Uterus (tissue), 2 donors: ENCODE measurements around the gene PPARG.

Experiments used
- POLR2A ChIP-seq, 2 donors: fragments of 450-650 bp; IDR thresholded peaks; one replicate each; pipeline ENCODE4 v1.6.1; 2016; ENCODE audit warnings: antibody characterized with exemption in 2 of 2, mild to moderate bottlenecking in 1 of 2, moderate library complexity in 1 of 2
- TF ChIP-seq, protein P1 (sequence below), 4 experiments: fragments of 200-600 bp in 2 of 4; fragments of 450-650 bp in 2 of 4; sonication (generic) in 2 of 4; IDR thresholded peaks; one replicate each; pipeline ENCODE4 v1.5.1; 2016 to 2019; ENCODE audit warnings: antibody characterized with exemption in 4 of 4, mild to moderate bottlenecking in 2 of 4, moderate library complexity in 1 of 4

DNA sequence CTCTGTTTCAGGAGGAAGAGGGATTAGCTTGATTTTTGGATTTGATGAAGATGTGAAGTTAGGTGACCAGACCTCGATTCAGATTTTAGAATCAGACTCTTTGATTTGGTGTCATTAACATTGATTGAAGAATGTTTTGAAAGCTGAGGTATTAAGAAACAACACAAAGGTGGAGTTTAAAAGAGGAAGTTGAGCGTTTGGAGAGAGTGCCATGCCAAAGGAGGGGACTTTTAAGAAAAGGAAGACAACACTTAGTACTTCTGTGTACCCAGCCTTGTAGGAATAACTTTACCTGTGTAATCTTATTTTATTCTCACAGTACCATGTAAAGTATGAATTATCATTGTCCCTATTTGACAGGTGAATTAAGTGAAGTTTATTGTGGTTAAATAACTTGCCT lies 34.4 kb downstream of the PPARG start:
- TF ChIP-seq, protein P1, sequence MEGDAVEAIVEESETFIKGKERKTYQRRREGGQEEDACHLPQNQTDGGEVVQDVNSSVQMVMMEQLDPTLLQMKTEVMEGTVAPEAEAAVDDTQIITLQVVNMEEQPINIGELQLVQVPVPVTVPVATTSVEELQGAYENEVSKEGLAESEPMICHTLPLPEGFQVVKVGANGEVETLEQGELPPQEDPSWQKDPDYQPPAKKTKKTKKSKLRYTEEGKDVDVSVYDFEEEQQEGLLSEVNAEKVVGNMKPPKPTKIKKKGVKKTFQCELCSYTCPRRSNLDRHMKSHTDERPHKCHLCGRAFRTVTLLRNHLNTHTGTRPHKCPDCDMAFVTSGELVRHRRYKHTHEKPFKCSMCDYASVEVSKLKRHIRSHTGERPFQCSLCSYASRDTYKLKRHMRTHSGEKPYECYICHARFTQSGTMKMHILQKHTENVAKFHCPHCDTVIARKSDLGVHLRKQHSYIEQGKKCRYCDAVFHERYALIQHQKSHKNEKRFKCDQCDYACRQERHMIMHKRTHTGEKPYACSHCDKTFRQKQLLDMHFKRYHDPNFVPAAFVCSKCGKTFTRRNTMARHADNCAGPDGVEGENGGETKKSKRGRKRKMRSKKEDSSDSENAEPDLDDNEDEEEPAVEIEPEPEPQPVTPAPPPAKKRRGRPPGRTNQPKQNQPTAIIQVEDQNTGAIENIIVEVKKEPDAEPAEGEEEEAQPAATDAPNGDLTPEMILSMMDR (IDR thresholded peaks at IDR 0.05) = no peak
- TF ChIP-seq POLR2A (IDR thresholded peaks at IDR 0.05) = no peak
